Neutrophil (primary cell): ENCODE measurements around the gene CLASP1.

ENCODE experiments used
- H3K27ac ChIP-seq: fragments of 200-600 bp; sonication (generic); 2 replicates; pipeline ENCODE4 v1.5.1; 2016; ENCODE audit warnings: mild to moderate bottlenecking, moderate library complexity
- H3K27me3 ChIP-seq: fragments of 200-600 bp; sonication (generic); 2 replicates; pipeline ENCODE4 v1.6.0; 2016; ENCODE audit warnings: mild to moderate bottlenecking
- H3K36me3 ChIP-seq: fragments of 200-600 bp; sonication (generic); 2 replicates; pipeline ENCODE4 v1.5.1; 2017
- H3K4me1 ChIP-seq, 2 experiments: fragments of 200-600 bp in 1 of 2; sonication (generic) in 1 of 2; 1 replicate in 1 of 2; 2 replicates in 1 of 2; pipeline versions ENCODE4 v1.5.1 to v1.6.1; 2013 to 2016; ENCODE audit warnings: low read depth in 1 of 2, low read length in 1 of 2, mild to moderate bottlenecking in 1 of 2, moderate library complexity in 1 of 2; ENCODE audit not compliant: control insufficient read depth in 1 of 2, insufficient read depth in 1 of 2
- H3K4me3 ChIP-seq, 2 experiments: fragments of 200-600 bp in 1 of 2; sonication (generic) in 1 of 2; 1 replicate in 1 of 2; 2 replicates in 1 of 2; pipeline ENCODE4 v1.5.1; 2013 to 2016; ENCODE audit warnings: low read depth in 1 of 2, low read length in 1 of 2, mild to moderate bottlenecking in 1 of 2, moderate library complexity in 1 of 2
- H3K9me3 ChIP-seq: fragments of 200-600 bp; sonication (generic); 2 replicates; pipeline ENCODE4 v1.5.1; 2016
- TF ChIP-seq, protein P1 (sequence below): fragments of 200-600 bp; sonication (generic); IDR thresholded peaks from 2 replicates; pipeline ENCODE4 v1.5.1; 2016; ENCODE audit warnings: antibody characterized with exemption

Gene CLASP1

DNA sequence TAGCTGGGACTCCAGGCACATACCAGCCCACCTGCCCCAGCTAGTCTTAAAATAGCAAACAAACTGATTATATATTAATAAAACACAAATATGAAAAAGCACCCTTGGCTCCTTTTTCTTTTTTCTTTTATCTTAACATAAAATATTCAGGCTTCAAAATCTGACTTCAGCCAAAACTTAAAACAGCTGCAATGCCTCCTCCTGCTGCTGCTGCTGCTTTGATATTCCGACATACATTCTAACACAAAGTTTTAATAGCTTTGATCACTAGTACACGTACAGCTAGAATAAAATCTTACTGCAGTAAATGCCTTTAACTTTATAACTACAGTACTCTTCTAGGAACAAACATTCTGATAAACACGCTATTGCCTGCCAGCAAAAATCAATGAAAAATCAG lies 190.0 kb downstream of the CLASP1 start:
- TF ChIP-seq, protein P1, sequence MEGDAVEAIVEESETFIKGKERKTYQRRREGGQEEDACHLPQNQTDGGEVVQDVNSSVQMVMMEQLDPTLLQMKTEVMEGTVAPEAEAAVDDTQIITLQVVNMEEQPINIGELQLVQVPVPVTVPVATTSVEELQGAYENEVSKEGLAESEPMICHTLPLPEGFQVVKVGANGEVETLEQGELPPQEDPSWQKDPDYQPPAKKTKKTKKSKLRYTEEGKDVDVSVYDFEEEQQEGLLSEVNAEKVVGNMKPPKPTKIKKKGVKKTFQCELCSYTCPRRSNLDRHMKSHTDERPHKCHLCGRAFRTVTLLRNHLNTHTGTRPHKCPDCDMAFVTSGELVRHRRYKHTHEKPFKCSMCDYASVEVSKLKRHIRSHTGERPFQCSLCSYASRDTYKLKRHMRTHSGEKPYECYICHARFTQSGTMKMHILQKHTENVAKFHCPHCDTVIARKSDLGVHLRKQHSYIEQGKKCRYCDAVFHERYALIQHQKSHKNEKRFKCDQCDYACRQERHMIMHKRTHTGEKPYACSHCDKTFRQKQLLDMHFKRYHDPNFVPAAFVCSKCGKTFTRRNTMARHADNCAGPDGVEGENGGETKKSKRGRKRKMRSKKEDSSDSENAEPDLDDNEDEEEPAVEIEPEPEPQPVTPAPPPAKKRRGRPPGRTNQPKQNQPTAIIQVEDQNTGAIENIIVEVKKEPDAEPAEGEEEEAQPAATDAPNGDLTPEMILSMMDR = no peak
- Histone ChIP-seq H3K27ac (no peak overlapping the region), H3K27me3 (no peaks in the 10 kb centered on the region), H3K4me1 (no peaks in the 10 kb centered on the region), H3K9me3 (no peaks in the 10 kb centered on the region), H3K36me3 (peaks cover 85% of the 10 kb centered on the region), H3K4me3 (no peak overlapping the region)

DNA sequence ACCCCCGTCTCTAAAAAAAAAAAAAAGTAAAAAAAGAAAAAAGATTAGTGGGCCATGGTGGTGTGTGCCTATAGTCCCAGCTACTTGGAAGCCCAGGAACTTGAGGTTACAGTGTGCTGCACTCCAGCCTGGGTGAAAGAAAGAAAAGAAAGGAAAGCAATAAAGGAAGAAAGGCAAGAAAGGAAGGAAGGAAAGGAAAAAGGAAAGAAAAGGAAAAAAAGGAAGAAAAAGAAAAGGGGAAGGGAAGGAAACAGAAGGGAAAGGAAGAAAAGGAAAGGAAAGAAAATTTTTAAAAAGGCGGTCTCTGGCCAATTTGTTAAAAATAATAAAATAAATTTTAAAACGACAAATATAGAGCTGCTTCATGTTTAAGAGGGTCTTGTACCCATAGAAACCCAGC lies 192.9 kb downstream of the CLASP1 start:
- Histone ChIP-seq H3K36me3 (peaks cover 92% of the 10 kb centered on the region), H3K27me3 (no peaks in the 10 kb centered on the region), H3K27ac (no peak overlapping the region), H3K4me3 (no peak overlapping the region), H3K9me3 (no peaks in the 10 kb centered on the region), H3K4me1 (no peaks in the 10 kb centered on the region)
- TF ChIP-seq, protein P1 = no peak

DNA sequence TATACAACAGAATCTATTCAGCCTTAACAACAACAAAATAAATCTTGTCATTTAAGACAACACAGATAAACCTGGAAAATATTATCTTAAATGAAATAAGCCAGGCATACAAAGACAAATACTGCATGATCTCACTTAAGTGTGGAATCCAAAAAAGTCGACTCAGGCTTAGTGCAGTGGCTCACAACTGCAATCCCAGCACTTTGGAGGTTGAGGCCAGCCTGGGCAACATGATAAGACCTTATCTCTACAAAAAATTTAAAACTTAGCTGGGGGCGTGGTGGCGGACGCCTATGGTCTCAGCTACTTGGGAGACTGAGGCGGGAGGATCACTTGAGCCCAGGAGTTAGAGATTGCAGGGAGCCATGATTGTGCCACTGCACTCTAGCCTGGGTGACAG lies 193.8 kb downstream of the CLASP1 start:
- Histone ChIP-seq H3K4me3 (no peak overlapping the region), H3K36me3 (peaks cover 94% of the 10 kb centered on the region), H3K9me3 (no peaks in the 10 kb centered on the region)

DNA sequence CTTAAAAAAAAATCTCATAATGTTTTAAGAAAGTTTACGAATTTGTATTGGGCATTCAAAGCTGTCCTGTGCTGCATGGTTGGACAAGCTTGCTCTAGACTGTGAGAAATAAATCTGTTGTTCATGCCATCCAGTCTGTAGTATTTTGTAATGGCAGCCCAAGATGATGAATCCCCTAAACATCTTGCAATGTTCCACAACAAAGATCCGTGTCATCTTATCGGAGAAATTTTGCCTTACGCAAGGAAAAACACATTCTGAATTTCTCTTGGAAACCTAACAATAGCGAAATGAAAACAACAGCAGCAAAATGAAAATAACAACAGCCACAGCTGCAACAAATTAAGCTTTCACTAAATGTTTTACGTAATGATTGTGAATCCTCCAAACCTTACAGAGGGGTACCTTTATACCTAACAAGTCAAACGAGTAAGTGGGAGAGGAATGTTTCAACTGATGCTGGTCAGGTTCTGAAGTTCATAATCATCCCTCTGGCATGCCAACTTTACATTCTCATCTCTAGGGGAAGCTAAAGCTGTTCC lies 194.6 kb downstream of the CLASP1 start:
- Histone ChIP-seq H3K9me3 (no peaks in the 10 kb centered on the region), H3K4me1 (no peaks in the 10 kb centered on the region), H3K36me3 (peaks cover 95% of the 10 kb centered on the region), H3K4me3 (no peak overlapping the region), H3K27me3 (no peaks in the 10 kb centered on the region), H3K27ac (no peak overlapping the region)
- TF ChIP-seq, protein P1 = no peak

More for the DNA sequence above, 193.8 kb downstream of the CLASP1 start:
- TF ChIP-seq, protein P1 = no peak
- no peak overlapping the region for H3K27ac ChIP-seq
- H3K4me1 ChIP-seq = no peaks in the 10 kb centered on the region
- H3K27me3 ChIP-seq = no peaks in the 10 kb centered on the region

DNA sequence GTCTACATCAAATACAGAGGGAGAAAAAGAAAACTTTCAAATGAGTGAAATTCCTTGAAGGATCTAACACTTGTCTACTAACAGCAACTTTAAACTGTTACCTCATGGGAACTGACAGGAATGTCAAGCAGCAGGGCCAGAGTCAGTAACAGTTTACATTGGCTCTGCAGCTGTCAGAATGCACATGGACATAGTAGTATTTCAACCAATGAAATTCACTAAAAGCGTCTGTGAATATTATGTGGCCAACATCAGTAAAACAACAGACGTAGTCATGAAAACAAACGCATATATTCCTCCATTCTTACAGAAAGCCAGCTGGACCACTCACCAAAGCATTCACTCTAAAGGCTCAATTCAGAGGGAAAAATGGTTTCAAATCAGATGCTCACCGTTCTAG lies 197.9 kb downstream of the CLASP1 start:
- Histone ChIP-seq H3K27me3 (no peaks in the 10 kb centered on the region), H3K36me3 (peaks cover 97% of the 10 kb centered on the region), H3K4me1 (no peaks in the 10 kb centered on the region), H3K9me3 (no peaks in the 10 kb centered on the region), H3K27ac (no peak overlapping the region), H3K4me3 (no peak overlapping the region)
- TF ChIP-seq, protein P1 = no peak

DNA sequence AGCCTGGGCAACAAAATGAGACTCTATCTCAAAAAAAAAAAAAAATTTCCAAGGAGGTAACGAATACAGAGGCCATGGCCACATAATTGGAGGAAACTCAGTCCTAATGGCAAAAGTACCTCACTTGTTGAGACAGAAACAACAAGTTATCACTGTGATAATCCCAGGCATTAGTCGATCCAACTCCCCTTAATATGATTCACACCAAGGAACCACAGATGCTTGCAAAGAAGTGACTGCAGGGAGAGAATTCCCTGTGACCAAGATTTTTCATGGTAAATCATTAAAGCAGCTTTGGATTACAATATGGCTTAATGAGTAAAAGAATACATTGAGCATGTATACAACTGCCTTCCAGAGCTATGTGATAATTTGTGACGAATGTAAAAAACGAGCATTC lies 199.0 kb downstream of the CLASP1 start:
- no peak overlapping the region for H3K4me3 ChIP-seq
- TF ChIP-seq, protein P1 = no peak
- H3K27ac ChIP-seq = no peak overlapping the region
- H3K36me3 ChIP-seq = peaks cover 97% of the 10 kb centered on the region
- H3K9me3 ChIP-seq = no peaks in the 10 kb centered on the region
- H3K4me1 ChIP-seq = no peaks in the 10 kb centered on the region
- H3K27me3 ChIP-seq = no peaks in the 10 kb centered on the region
